ENCODE measurements around the gene UGT1A8.
"Not testable (repeated sequence)": the region's sequence is repeated elsewhere in the genome, so short reads cannot be mapped to it uniquely, and the experiment has no call there.

UGT1A8 gene

GRCh38 chr2:233617476-233617875 lies at the start of gene UGT1A8:
UGT1A8 (plus strand) TSS chr2:233617633; CDS start chr2:233617708, 75 bp downstream.
- DNase-seq, result not testable (repeated sequence)

GRCh38 chr2:233571001-233571400 lies 46.4 kb upstream of the UGT1A8 start:
- no peak for DNase-seq

- no peak for DNase-seq
These were observed 46.0 kb upstream of the UGT1A8 start for GRCh38 chr2:233571462-233571861.

GRCh38 chr2:233572468-233572867 lies 45.0 kb upstream of the UGT1A8 start:
- DNase-seq, result no peak

GRCh38 chr2:233577341-233577740 lies 40.1 kb upstream of the UGT1A8 start:
- DNase-seq, result not testable (repeated sequence)

GRCh38 chr2:233583217-233583965 lies 34.0 kb upstream of the UGT1A8 start:
- DNase-seq, result not testable (repeated sequence)

- DNase-seq, result no peak
These were observed 33.2 kb upstream of the UGT1A8 start for GRCh38 chr2:233584210-233584609.

- DNase-seq, result no peak
These were observed 29.0 kb upstream of the UGT1A8 start for GRCh38 chr2:233588400-233588799.

- not testable (repeated sequence) for DNase-seq
These were observed 24.7 kb upstream of the UGT1A8 start for GRCh38 chr2:233592706-233593105.

- no peak for DNase-seq
These were observed 24.2 kb upstream of the UGT1A8 start for GRCh38 chr2:233593201-233593600.

- DNase-seq, result no peak
These were observed 19.9 kb upstream of the UGT1A8 start for GRCh38 chr2:233597522-233597921.

- no peak for DNase-seq
These were observed 18.5 kb upstream of the UGT1A8 start for GRCh38 chr2:233598952-233599351.

GRCh38 chr2:233600386-233600785 lies 17.0 kb upstream of the UGT1A8 start:
- no peak for DNase-seq

GRCh38 chr2:233602076-233602475 lies 15.4 kb upstream of the UGT1A8 start:
- DNase-seq, result no peak

GRCh38 chr2:233603520-233603919 lies 13.9 kb upstream of the UGT1A8 start:
- no peak for DNase-seq

- DNase-seq, result no peak
These were observed 12.6 kb upstream of the UGT1A8 start for GRCh38 chr2:233604826-233605225.

GRCh38 chr2:233605680-233606079 lies 11.8 kb upstream of the UGT1A8 start:
- no peak for DNase-seq

GRCh38 chr2:233611284-233611683 lies 6.1 kb upstream of the UGT1A8 start:
- no peak for DNase-seq

- DNase-seq, result no peak
These were observed 2.8 kb downstream of the UGT1A8 start for GRCh38 chr2:233620204-233620603.

- not testable (repeated sequence) for DNase-seq
These were observed 4.4 kb downstream of the UGT1A8 start for GRCh38 chr2:233621863-233622262.

- DNase-seq, result no peak
These were observed 10.0 kb downstream of the UGT1A8 start for GRCh38 chr2:233627331-233628025.

- DNase-seq, result not testable (repeated sequence)
These were observed 18.9 kb downstream of the UGT1A8 start, which contains the start of gene UGT1A10 for GRCh38 chr2:233636306-233636705. UGT1A10 (plus strand) TSS chr2:233636448; CDS start chr2:233636523, 75 bp downstream.

GRCh38 chr2:233638836-233639235 lies 21.4 kb downstream of the UGT1A8 start:
- no peak for DNase-seq

GRCh38 chr2:233639860-233640259 lies 22.4 kb downstream of the UGT1A8 start:
- DNase-seq, result no peak

Data from NCI-H526 treated with DMSO at 0.1 percent for 48 hours (cell line).